ENCODE measurements around the gene CIART. TPM values are rescaled to one million over a fixed set of nuclear protein-coding genes. Genes with fewer than 3 reads are reported as not detected.

Gene CIART
- total and polyA plus RNA-seq, 7 experiments from 2014 or later, result 0.87 to 2.6 (median 2.0) TPM

- peak in 1 of 9 donors; percentile 3 for DNase-seq
Observed at GRCh38 chr1:150320667-150320978, 38.3 kb downstream of the CIART start.

DNA sequence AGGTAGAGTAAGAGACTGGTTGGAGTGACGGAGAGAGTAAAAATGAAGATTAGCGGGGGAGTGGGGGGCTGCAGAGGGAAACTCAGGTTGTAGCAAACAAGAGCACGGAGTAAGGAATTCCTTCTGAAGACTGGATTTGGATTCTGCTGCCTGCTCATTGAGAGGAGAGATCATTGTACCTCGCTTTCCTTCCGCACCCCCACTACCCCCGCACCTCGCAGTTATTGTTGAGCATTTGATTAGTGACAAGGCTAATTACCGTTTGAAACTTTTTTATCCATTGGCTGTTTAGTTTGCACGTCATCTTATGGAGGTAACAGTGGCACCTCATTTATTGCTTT, 39.4 kb downstream of the CIART start:
- H3K9me3 ChIP-seq (ENCODE audit: control insufficient read depth in 2 of 3, low read length in 3 of 3), result no peaks in the 10 kb centered on the region
- Mint-ChIP-seq H3K9me3 (peaks cover 0 to 2% (median 0%) of the 10 kb centered on the region in 11 donors), H3K36me3 (peaks cover 10 to 20% (median 19%) of the 10 kb centered on the region in 5 donors), H3K27me3 (peaks cover 0 to 2% (median 0%) of the 10 kb centered on the region in 5 donors), H3K4me3 (peak overlapping the region; percentile 95 to 100 (median 99)), H3K4me1 (peaks cover 10 to 54% (median 41%) of the 10 kb centered on the region in 7 donors), H3K27ac (peak overlapping the region; percentile 95 to 100 (median 99))
- H3K4me1 ChIP-seq (ENCODE audit: control insufficient read depth in 2 of 2, insufficient read depth in 2 of 2, low read length in 2 of 2), result peaks cover 14 to 16% of the 10 kb centered on the region in 2 donors
- no peaks in the 10 kb centered on the region for H3K27me3 ChIP-seq (ENCODE audit: control insufficient read depth in 2 of 2, insufficient read depth in 2 of 2, low read length in 2 of 2)
- intact Hi-C loops (cut with micrococcal nuclease), result loop anchor here (1.0 kb wide), 6 partner anchors 28 to 376 kb away; partner anchors contain the start of genes APH1A (in 2 of the 2), CIART (in 2 of the 2), MRPS21 (in 2 of the 2) and RPRD2 (in 2 of the 2)
- peak overlapping the region; percentile 76 for H3K27ac ChIP-seq (ENCODE audit: low read depth, low read length)
- DNase-seq (peak in 5 of 9 donors; percentile 3 to 21 (median 14)), ATAC-seq (peak; percentile 9)
- ChIA-PET CTCF (interaction anchor here (1.1 kb wide), 1 partner anchor 25 kb away, joined by 3 read pairs; no protein-coding TSS in a partner anchor), POLR2A (interaction anchor here (0.7 to 6.2 kb wide), 2 partner anchors 42 to 194 kb away, joined by 3 to 42 read pairs; partner anchors contain the start of genes FALEC and RPRD2)
- peak overlapping the region; percentile 97 for H3K4me3 ChIP-seq (ENCODE audit: low read length)
- H3K36me3 ChIP-seq (ENCODE audit: control insufficient read depth in 2 of 3, insufficient read depth in 3 of 3, low read length in 3 of 3), result peaks cover 17 to 22% (median 17%) of the 10 kb centered on the region in 3 experiments

More at GRCh38 chr1:150320667-150320978, 38.3 kb downstream of the CIART start:
- intact Hi-C loops (cut with micrococcal nuclease), result no loop called here
- ChIA-PET CTCF (no interaction called here), POLR2A (interaction anchor here (0.7 to 6.2 kb wide), 2 partner anchors 44 to 59 kb away, joined by 3 to 42 read pairs; partner anchors contain the start of gene RPRD2)
- Mint-ChIP-seq H3K4me3 (peak overlapping the region; percentile 95 to 100 (median 99)), H3K36me3 (peaks cover 8 to 13% (median 10%) of the 10 kb centered on the region in 5 donors), H3K27ac (peak overlapping the region; percentile 95 to 100 (median 99)), H3K9me3 (peaks cover 0 to 2% (median 0%) of the 10 kb centered on the region in 11 donors), H3K27me3 (peaks cover 0 to 2% (median 0%) of the 10 kb centered on the region in 5 donors), H3K4me1 (peaks cover 10 to 42% (median 30%) of the 10 kb centered on the region in 7 donors)
- Histone ChIP-seq H3K9me3 (ENCODE audit: control insufficient read depth in 2 of 3, low read length in 3 of 3) (no peaks in the 10 kb centered on the region), H3K4me3 (ENCODE audit: low read length) (peak overlapping the region; percentile 97), H3K27me3 (ENCODE audit: control insufficient read depth in 2 of 2, insufficient read depth in 2 of 2, low read length in 2 of 2) (no peaks in the 10 kb centered on the region), H3K36me3 (ENCODE audit: control insufficient read depth in 2 of 3, insufficient read depth in 3 of 3, low read length in 3 of 3) (peaks cover 6 to 10% (median 10%) of the 10 kb centered on the region in 3 experiments), H3K27ac (ENCODE audit: low read depth, low read length) (peak overlapping the region; percentile 76), H3K4me1 (ENCODE audit: control insufficient read depth in 2 of 2, insufficient read depth in 2 of 2, low read length in 2 of 2) (peaks cover 14 to 16% of the 10 kb centered on the region in 2 donors)
- no peak for ATAC-seq

- H3K27ac Mint-ChIP-seq, result peak overlapping the region; percentile 95 to 100 (median 99)
- H3K9me3 ChIP-seq (ENCODE audit: control insufficient read depth in 2 of 3, low read length in 3 of 3), result no peaks in the 10 kb centered on the region
- peaks cover 10 to 22% (median 20%) of the 10 kb centered on the region in 5 donors for H3K36me3 Mint-ChIP-seq
- peaks cover 0 to 2% (median 0%) of the 10 kb centered on the region in 5 donors for H3K27me3 Mint-ChIP-seq
- H3K4me1 ChIP-seq (ENCODE audit: control insufficient read depth in 2 of 2, insufficient read depth in 2 of 2, low read length in 2 of 2), result peaks cover 14 to 16% of the 10 kb centered on the region in 2 donors
- H3K4me1 Mint-ChIP-seq, result peaks cover 10 to 57% (median 41%) of the 10 kb centered on the region in 7 donors
- DNase-seq (no peak), ATAC-seq (peak; percentile 9)
- peak overlapping the region; percentile 76 for H3K27ac ChIP-seq (ENCODE audit: low read depth, low read length)
- POLR2A ChIA-PET, result interaction anchor here (0.9 to 6.2 kb wide), 4 partner anchors 14 to 92 kb away, joined by 3 to 42 read pairs (median 3); partner anchors contain the start of genes APH1A and RPRD2
- H3K4me3 Mint-ChIP-seq, result peak overlapping the region; percentile 95 to 100 (median 99)
- H3K4me3 ChIP-seq (ENCODE audit: low read length), result peak overlapping the region; percentile 97
- intact Hi-C loops (cut with micrococcal nuclease), result loop anchor here in 1 of 2 donors (1.0 kb wide), 1 partner anchor 53 kb away; the partner anchor contains the start of gene APH1A
- no peaks in the 10 kb centered on the region for H3K27me3 ChIP-seq (ENCODE audit: control insufficient read depth in 2 of 2, insufficient read depth in 2 of 2, low read length in 2 of 2)
- H3K9me3 Mint-ChIP-seq, result peaks cover 0 to 2% (median 0%) of the 10 kb centered on the region in 11 donors
- CTCF ChIA-PET, result interaction anchor here (0.6 kb wide), 1 partner anchor 299 kb away, joined by 3 read pairs; no protein-coding TSS in a partner anchor
- peaks cover 17 to 27% (median 18%) of the 10 kb centered on the region in 3 experiments for H3K36me3 ChIP-seq (ENCODE audit: control insufficient read depth in 2 of 3, insufficient read depth in 3 of 3, low read length in 3 of 3)
Observed at GRCh38 chr1:150322310-150322709, 40.0 kb downstream of the CIART start.

GRCh38 chr1:150332651-150333290, 50.4 kb downstream of the CIART start:
- Mint-ChIP-seq H3K4me1 (peaks cover 2 to 19% (median 11%) of the 10 kb centered on the region in 7 donors), H3K4me3 (no peak overlapping the region), H3K27ac (peak overlapping the region in 4 of 9 donors; percentile 13 to 34 (median 26)), H3K27me3 (no peaks in the 10 kb centered on the region), H3K36me3 (peaks cover 9 to 44% (median 31%) of the 10 kb centered on the region in 5 donors), H3K9me3 (peaks cover 0 to 1% (median 0%) of the 10 kb centered on the region in 11 donors)
- intact Hi-C loops (cut with micrococcal nuclease), result no loop called here
- CTCF ChIA-PET, result no interaction called here
- Histone ChIP-seq H3K9me3 (ENCODE audit: control insufficient read depth in 2 of 3, low read length in 3 of 3) (no peaks in the 10 kb centered on the region), H3K36me3 (ENCODE audit: control insufficient read depth in 2 of 3, insufficient read depth in 3 of 3, low read length in 3 of 3) (peaks cover 17 to 95% (median 34%) of the 10 kb centered on the region in 3 experiments), H3K4me1 (ENCODE audit: control insufficient read depth in 2 of 2, insufficient read depth in 2 of 2, low read length in 2 of 2) (no peaks in the 10 kb centered on the region), H3K27ac (ENCODE audit: low read depth, low read length) (no peak overlapping the region), H3K27me3 (ENCODE audit: control insufficient read depth in 2 of 2, insufficient read depth in 2 of 2, low read length in 2 of 2) (no peaks in the 10 kb centered on the region), H3K4me3 (ENCODE audit: low read length) (no peak overlapping the region)
- no peak for ATAC-seq
- POLR2A ChIA-PET, result interaction anchor here (0.6 kb wide), 1 partner anchor 11 kb away, joined by 3 read pairs; no protein-coding TSS in a partner anchor
- no peak for DNase-seq

Other genes with a start within 250 kb of the CIART start
- 10 to 100 TPM; 20.3 to 37.7 (median 29.3) TPM for gene VPS45, start 214.8 kb upstream of the CIART start, total RNA-seq
- gene VPS45, start 214.8 kb upstream of the CIART start, polyA plus RNA-seq, result 10 to 100 TPM; 24.0 to 25.6 TPM
- 100 to 1,000 TPM in 2 of 5 experiments, 10 to 100 TPM in 3; 64.9 to 111 (median 94.1) TPM for gene PLEKHO1, start 132.6 kb upstream of the CIART start, total RNA-seq
- gene PLEKHO1, start 132.6 kb upstream of the CIART start, polyA plus RNA-seq, result 10 to 100 TPM; 33.4 to 33.7 TPM
- 100 to 1,000 TPM in 1 of 5 experiments, 10 to 100 TPM in 4; 35.6 to 156 (median 44.8) TPM for gene ANP32E, start 46.4 kb upstream of the CIART start, total RNA-seq
- gene ANP32E, start 46.4 kb upstream of the CIART start, polyA plus RNA-seq, result 10 to 100 TPM; 41.4 to 56.4 TPM
- gene CA14, start 24.8 kb upstream of the CIART start, total RNA-seq, result not detected
- 1 to 10 TPM in 1 of 2 donors, under 1 TPM in 1; 0.35 to 1.7 TPM for gene CA14, start 24.8 kb upstream of the CIART start, polyA plus RNA-seq
- gene APH1A, start 13.5 kb upstream of the CIART start, total RNA-seq, result 100 to 1,000 TPM; 112 to 143 (median 127) TPM
- 10 to 100 TPM; 70.7 to 81.4 TPM for gene APH1A, start 13.5 kb upstream of the CIART start, polyA plus RNA-seq
- 1 to 10 TPM; 1.5 to 7.8 (median 4.3) TPM for gene C1orf54, start 9.8 kb upstream of the CIART start, total RNA-seq
- gene C1orf54, start 9.8 kb upstream of the CIART start, polyA plus RNA-seq, result 1 to 10 TPM; 2.7 to 5.6 TPM
- 10 to 100 TPM; 47.9 to 72.8 (median 67.5) TPM for gene MRPS21, start 11.3 kb downstream of the CIART start, total RNA-seq
- gene MRPS21, start 11.3 kb downstream of the CIART start, polyA plus RNA-seq, result 10 to 100 TPM; 61.7 to 92.9 TPM
- 100 to 1,000 TPM in 4 of 5 experiments, 10 to 100 TPM in 1; 89.6 to 176 (median 160) TPM for gene PRPF3, start 39.0 kb downstream of the CIART start, total RNA-seq
- gene PRPF3, start 39.0 kb downstream of the CIART start, polyA plus RNA-seq, result 10 to 100 TPM; 14.8 to 37.4 TPM
- gene RPRD2, start 81.6 kb downstream of the CIART start, total RNA-seq, result 10 to 100 TPM; 33.2 to 62.2 (median 40.6) TPM
- gene RPRD2, start 81.6 kb downstream of the CIART start, polyA plus RNA-seq, result 10 to 100 TPM; 27.5 to 51.2 TPM
- 10 to 100 TPM; 30.3 to 39.0 (median 36.4) TPM for gene TARS2, start 204.9 kb downstream of the CIART start, total RNA-seq
- 10 to 100 TPM; 28.3 to 29.4 TPM for gene TARS2, start 204.9 kb downstream of the CIART start, polyA plus RNA-seq
- 1 to 10 TPM in 3 of 5 experiments, under 1 TPM in 2; 0.29 to 2.4 (median 1.4) TPM for gene ECM1, start 225.6 kb downstream of the CIART start, total RNA-seq
- gene ECM1, start 225.6 kb downstream of the CIART start, polyA plus RNA-seq, result not detected
- 1 to 10 TPM in 1 of 5 experiments, under 1 TPM in 1, not detected in 3; 0.44 to 2.5 TPM for gene FALEC, start 233.2 kb downstream of the CIART start, total RNA-seq
- gene FALEC, start 233.2 kb downstream of the CIART start, polyA plus RNA-seq, result under 1 TPM in 1 of 2 donors, not detected in 1; 0.76 TPM

Measured in naive thymus-derived CD4-positive, alpha-beta T cell (primary cell).